Measurements from ENCODE around the gene CTNNBL1.

CTNNBL1 gene

DNA sequence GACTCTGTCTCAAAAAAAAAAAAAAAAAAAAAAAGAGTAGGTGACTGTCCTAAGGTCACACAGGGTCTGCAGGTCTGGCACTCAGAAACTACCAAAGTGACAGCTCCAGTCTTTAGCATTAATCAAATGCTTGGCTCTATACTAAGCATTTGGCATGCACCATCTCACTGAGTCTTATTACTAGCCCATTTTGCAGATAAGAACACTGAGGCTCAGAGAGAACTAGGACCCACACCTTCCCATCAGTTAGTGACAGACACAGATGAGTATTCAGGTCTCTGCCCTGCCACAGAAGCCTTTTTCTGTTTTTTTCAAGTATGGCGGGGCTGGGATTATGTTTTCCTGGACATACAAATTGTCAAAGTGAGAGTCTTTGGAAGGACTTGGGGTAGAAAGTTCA lies 186.0 kb downstream of the CTNNBL1 start:
- in situ Hi-C loops (cut with MboI; ENCODE audit: low sequenced_read_pairs, unreplicated experiment), result loop anchor here (10.0 kb wide), 1 partner anchor 305 kb away; no protein-coding TSS in a partner anchor
- no peak for TF ChIP-seq CTCF (IDR thresholded peaks at IDR 0.05; ENCODE audit: borderline replicate concordance, control extremely low read depth, extremely low read depth, insufficient read depth, missing control alignments)
- no peak for DNase-seq (ENCODE audit: low spot score)

DNA sequence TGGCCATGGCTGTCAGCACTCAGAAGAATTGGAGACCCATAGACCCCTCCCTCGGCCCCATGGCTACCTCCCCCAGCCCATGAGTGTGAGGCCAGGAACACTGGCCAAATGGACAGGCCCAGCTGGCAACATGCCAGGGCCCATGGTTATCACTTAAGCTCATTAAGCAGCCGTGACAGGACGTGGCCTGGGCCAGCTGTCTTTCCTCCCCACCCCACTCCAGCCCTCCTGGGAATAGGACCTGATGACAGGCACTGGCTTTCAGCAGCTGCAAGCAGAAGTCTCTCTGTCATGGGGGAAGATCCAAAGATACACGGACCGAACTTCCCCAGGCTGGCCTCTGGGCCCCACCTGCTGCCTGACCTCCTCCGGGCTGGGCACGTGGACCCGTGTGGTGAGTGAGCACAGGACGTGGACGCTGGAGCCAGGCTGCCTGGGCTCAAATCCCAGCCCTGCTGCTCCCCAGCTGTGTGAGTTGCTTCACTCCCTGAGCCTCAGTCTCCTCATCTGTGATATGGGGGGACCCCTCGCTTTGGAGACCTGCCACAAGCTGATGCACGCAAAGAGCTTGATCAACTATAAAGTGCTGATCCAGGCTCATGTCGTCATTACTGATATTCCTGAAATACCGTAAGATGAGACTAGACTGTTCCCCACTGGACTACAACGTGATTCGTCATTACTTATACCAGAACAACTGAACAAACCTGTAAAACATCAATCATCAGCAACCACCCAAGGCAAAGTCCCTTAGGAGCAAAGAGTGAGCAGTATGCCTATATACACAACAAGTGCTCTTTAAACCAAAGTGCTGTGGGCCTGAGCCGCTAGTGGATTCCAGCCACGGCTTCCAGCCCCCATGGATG lies 187.1 kb downstream of the CTNNBL1 start:
- DNase-seq (ENCODE audit: low spot score), result no peak
- in situ Hi-C loops (cut with MboI; ENCODE audit: low sequenced_read_pairs, unreplicated experiment), result loop anchor here (10.0 kb wide), 1 partner anchor 306 kb away; no protein-coding TSS in a partner anchor
- no peak for TF ChIP-seq CTCF (IDR thresholded peaks at IDR 0.05; ENCODE audit: borderline replicate concordance, control extremely low read depth, extremely low read depth, insufficient read depth, missing control alignments)

DNA sequence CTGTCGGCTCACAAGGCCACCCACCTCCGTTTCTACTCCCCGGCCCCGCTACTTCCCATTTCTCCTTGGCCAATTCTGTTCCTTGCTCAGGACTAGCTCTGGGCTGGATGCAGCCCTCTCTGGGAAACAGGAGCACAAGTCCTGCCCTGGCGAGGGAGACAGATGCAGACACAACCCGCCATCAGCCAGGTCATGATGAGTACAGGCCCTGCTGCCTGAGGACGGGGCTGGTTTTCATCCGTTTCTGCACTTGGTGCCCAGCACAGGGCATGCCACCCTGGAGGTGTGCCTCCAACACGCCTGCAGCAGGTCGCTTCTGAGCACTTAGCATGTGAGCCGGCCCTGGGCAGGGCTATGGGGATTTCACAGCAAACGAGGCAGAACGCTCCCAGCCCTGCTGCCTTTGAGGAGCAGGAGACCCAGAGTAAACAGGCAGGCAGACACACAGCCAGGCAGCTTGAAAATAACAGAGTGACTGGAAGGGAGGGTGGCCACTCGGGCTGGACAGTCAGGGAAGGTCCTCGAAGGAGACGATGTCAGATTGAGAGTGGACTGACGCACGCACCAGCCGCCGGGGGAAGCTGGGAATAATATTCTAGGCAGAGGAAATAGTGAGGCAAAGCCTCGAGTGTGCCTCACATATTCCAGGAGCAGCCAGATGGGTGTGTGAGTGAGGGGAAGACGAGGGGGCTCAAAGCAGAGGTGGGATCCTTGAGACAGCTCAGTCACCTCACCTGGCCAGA lies 187.9 kb downstream of the CTNNBL1 start:
- no peak for TF ChIP-seq CTCF (IDR thresholded peaks at IDR 0.05; ENCODE audit: borderline replicate concordance, control extremely low read depth, extremely low read depth, insufficient read depth, missing control alignments)
- in situ Hi-C loops (cut with MboI; ENCODE audit: low sequenced_read_pairs, unreplicated experiment), result loop anchor here (10.0 kb wide), 1 partner anchor 307 kb away; no protein-coding TSS in a partner anchor
- DNase-seq (ENCODE audit: low spot score), result no peak

- DNase-seq (ENCODE audit: low spot score), result no peak
- in situ Hi-C loops (cut with MboI; ENCODE audit: low sequenced_read_pairs, unreplicated experiment), result loop anchor here (10.0 kb wide), 1 partner anchor 308 kb away; no protein-coding TSS in a partner anchor
- no peak for TF ChIP-seq CTCF (IDR thresholded peaks at IDR 0.05; ENCODE audit: borderline replicate concordance, control extremely low read depth, extremely low read depth, insufficient read depth, missing control alignments)
Measured at GRCh38 chr20:37882961-37883712, 189.3 kb downstream of the CTNNBL1 start.

- no peak for DNase-seq (ENCODE audit: low spot score)
- TF ChIP-seq CTCF (IDR thresholded peaks at IDR 0.05; ENCODE audit: borderline replicate concordance, control extremely low read depth, extremely low read depth, insufficient read depth, missing control alignments), result no peak
- in situ Hi-C loops (cut with MboI; ENCODE audit: low sequenced_read_pairs, unreplicated experiment), result loop anchor here (10.0 kb wide), 1 partner anchor 310 kb away; no protein-coding TSS in a partner anchor
Measured at GRCh38 chr20:37885042-37885441, 191.2 kb downstream of the CTNNBL1 start.

Data from GM13976 (cell line).